Mononuclear cell (primary cell): ENCODE results near the gene NXN. TPM values are rescaled to one million over a fixed set of nuclear protein-coding genes. Genes with fewer than 3 reads are reported as not detected.
"Not testable (repeated sequence)": the region's sequence is repeated elsewhere in the genome, so short reads cannot be mapped to it uniquely, and the experiment has no call there.

ENCODE experiments used
- H3K27me3 ChIP-seq: 2 replicates; pipeline ENCODE4 v1.6.0; 2011; ENCODE audit warnings: low read length, control low read depth; ENCODE audit not compliant: insufficient read depth
- H3K4me1 ChIP-seq: 2 replicates; pipeline ENCODE4 v1.5.1; 2011; ENCODE audit warnings: mild to moderate bottlenecking, low read length, control low read depth; ENCODE audit not compliant: insufficient read depth
- H3K4me3 ChIP-seq: 2 replicates; pipeline ENCODE4 v1.5.1; 2011; ENCODE audit warnings: mild to moderate bottlenecking, low read length, moderate library complexity
- H3K9me3 ChIP-seq: 2 replicates; pipeline ENCODE4 v1.5.1; 2011; ENCODE audit warnings: low read depth, mild to moderate bottlenecking, control low read depth, low read length
- total RNA-seq: library from RNA; depleted of rRNA; stranded (reverse); fragments of >200 nt; gene quantifications from one replicate; pipeline ENCODE4 v1.2.3, GENCODE V29; 2012

Gene NXN
- total RNA-seq, 1 donor: 0.52 TPM

GRCh38 chr17:825216-825615 is 154.4 kb downstream of the NXN start:
- H3K4me1 ChIP-seq: no peaks in the 10 kb centered on the region
- H3K9me3 ChIP-seq: no peaks in the 10 kb centered on the region
- no peak overlapping the region for H3K4me3 ChIP-seq
- H3K27me3 ChIP-seq: no peaks in the 10 kb centered on the region

DNA sequence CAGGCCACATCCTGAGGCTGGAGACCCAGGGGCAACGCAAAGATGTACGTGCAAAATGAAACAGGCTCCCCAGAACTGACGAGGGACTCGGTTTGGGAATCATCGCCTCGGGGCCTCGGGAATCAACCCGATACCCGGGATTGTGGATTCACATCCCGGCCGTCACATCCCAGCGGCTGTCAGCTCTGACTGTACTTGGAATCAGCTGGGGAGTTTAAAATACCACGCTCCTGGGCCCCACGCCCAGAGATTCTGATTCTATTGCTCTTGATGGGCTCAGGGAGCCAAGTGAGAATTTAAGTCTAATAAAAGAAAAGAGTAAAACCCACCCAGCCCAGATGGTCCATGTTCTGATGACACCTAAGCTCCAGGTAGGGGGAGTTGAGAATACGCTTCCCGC is 155.2 kb downstream of the NXN start:
- Histone ChIP-seq H3K27me3 (no peaks in the 10 kb centered on the region), H3K9me3 (no peaks in the 10 kb centered on the region), H3K4me3 (no peak overlapping the region), H3K4me1 (no peaks in the 10 kb centered on the region)

GRCh38 chr17:823501-823902 is 156.1 kb downstream of the NXN start:
- Histone ChIP-seq H3K4me3 (no peak overlapping the region), H3K27me3 (no peaks in the 10 kb centered on the region), H3K4me1 (no peaks in the 10 kb centered on the region), H3K9me3 (no peaks in the 10 kb centered on the region)

DNA sequence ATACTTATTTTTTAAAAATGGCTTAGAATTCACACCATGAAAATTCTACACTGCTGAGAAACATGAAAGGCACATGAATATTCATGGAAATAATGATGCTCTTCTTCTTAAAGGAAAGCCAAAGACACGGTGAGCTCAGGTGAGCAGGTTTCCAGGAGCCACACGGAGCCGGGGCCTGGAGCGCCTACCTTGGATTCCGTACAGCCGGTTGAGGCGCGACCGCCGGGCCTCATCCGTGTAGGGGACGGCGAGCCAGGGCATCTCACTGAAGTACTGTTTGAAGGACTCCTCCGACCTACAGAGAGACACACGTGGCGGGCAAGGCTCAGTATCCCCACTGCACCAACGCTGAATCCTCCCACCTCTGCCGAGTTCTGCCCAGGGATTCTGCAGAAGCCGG is 160.3 kb downstream of the NXN start:
- Histone ChIP-seq H3K27me3 (no peaks in the 10 kb centered on the region), H3K9me3 (no peaks in the 10 kb centered on the region), H3K4me3 (no peak overlapping the region), H3K4me1 (no peaks in the 10 kb centered on the region)

DNA sequence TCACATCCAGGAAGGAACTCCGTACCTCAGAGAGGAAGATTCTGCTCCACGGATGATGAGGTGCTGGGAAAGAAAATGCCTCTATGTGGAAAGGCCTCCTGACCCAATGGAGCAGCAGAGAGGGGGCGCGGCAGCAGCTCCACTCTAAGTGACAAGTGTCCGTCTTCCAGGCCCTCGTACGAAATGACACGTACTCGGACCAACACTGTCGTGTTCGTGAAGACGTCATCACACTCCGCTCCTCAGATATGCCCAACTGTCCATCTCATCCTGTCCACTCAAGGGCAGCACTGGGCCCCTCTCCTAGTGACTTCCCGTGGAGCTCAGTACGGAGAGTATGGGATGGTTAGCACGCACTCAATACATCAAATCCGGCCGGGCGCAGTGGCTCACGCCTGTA is 165.2 kb downstream of the NXN start:
- Histone ChIP-seq H3K9me3 (no peaks in the 10 kb centered on the region), H3K4me3 (no peak overlapping the region), H3K4me1 (no peaks in the 10 kb centered on the region), H3K27me3 (no peaks in the 10 kb centered on the region)

GRCh38 chr17:812638-813204 is 166.9 kb downstream of the NXN start:
- Histone ChIP-seq H3K4me3 (no peak overlapping the region), H3K27me3 (no peaks in the 10 kb centered on the region), H3K4me1 (no peaks in the 10 kb centered on the region), H3K9me3 (no peaks in the 10 kb centered on the region)

GRCh38 chr17:811051-811784 is 168.4 kb downstream of the NXN start:
- H3K4me1 ChIP-seq: no peaks in the 10 kb centered on the region
- no peaks in the 10 kb centered on the region for H3K9me3 ChIP-seq
- H3K27me3 ChIP-seq: no peaks in the 10 kb centered on the region
- H3K4me3 ChIP-seq: no peak overlapping the region

- no peaks in the 10 kb centered on the region for H3K4me1 ChIP-seq
- no peak overlapping the region for H3K4me3 ChIP-seq
- H3K27me3 ChIP-seq: no peaks in the 10 kb centered on the region
- no peaks in the 10 kb centered on the region for H3K9me3 ChIP-seq
Measured at GRCh38 chr17:807523-808294, 171.9 kb downstream of the NXN start.

- Histone ChIP-seq H3K4me1 (no peaks in the 10 kb centered on the region), H3K4me3 (no peak overlapping the region), H3K27me3 (no peaks in the 10 kb centered on the region), H3K9me3 (no peaks in the 10 kb centered on the region)
Measured at GRCh38 chr17:806781-807522, 172.6 kb downstream of the NXN start.

GRCh38 chr17:806346-806745 is 173.2 kb downstream of the NXN start:
- no peaks in the 10 kb centered on the region for H3K27me3 ChIP-seq
- no peaks in the 10 kb centered on the region for H3K9me3 ChIP-seq
- no peak overlapping the region for H3K4me3 ChIP-seq
- H3K4me1 ChIP-seq: no peaks in the 10 kb centered on the region

DNA sequence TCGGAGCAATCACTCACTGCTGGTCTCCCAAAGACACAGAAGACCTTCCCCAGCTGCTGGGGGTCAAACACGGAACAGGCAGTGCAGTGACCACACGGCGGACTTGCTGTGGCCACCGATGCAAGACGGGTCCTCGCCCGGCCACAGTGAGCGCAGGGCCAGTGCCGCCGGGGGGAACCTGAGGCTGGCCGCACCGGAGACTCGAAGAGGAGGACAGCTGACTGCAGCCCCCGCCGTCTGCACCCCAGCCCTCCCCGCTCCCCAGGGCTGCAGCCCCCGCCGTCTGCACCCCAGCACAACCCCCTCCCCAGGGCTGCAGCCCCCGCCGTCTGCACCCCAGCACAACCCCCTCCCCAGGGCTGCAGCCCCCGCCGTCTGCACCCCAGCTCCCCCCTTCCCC is 173.7 kb downstream of the NXN start:
- not testable (repeated sequence) for H3K9me3 ChIP-seq, H3K27me3 ChIP-seq, H3K4me3 ChIP-seq, H3K4me1 ChIP-seq

DNA sequence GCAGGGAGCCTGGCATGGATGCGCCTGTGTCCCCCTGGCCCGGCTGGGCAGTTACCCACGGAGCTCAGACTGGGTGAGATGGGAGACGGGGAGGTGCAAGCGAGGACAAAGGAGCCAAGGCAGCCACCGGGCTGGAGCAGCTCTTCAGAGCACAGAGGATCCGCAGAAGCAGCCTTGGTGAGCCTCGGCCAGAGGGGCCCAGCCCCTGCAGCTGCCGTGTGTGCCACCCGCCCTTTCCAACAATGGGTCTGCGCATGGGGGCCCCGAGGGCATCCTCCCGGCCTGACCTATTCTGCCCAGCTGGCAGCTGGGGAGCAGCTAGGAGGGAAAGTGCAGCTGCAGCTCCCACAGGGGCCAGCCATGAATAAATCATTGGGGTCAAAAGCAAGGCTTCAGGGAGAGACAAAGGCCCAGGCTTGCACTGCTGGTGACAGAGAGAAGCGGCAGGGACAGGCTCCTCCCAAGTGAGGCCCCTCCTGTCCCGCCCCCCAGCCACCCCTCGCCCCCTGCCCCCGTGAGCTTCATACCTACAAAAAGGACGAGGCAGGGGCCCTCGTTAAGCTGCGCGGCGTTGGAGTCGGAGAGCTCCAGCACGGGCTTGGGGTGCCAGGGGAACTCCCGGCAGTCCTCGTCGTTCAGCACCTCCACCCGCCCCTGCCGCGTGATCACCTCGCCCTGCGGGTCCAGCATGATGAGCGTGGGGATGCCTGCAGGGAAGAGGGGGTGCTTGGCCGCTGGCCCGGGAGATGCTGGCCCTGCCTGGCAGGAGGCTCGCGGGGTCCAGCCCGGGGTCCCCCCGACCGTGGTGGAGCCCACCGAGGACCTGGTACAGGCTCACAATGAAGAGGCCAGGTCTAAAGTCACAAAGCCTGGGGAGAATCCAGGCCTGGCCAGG is 174.8 kb downstream of the NXN start:
- Histone ChIP-seq H3K4me1 (no peaks in the 10 kb centered on the region), H3K27me3 (no peaks in the 10 kb centered on the region), H3K9me3 (no peaks in the 10 kb centered on the region), H3K4me3 (no peak overlapping the region)

GRCh38 chr17:802901-803881 is 176.4 kb downstream of the NXN start:
- Histone ChIP-seq H3K9me3 (no peaks in the 10 kb centered on the region), H3K4me3 (no peak overlapping the region), H3K4me1 (no peaks in the 10 kb centered on the region), H3K27me3 (no peaks in the 10 kb centered on the region)
